H1 (cell line): Measurements from ENCODE around the gene EIF2S3B. TPM values are rescaled to one million over a fixed set of nuclear protein-coding genes. Genes with fewer than 3 reads are reported as not detected.

Experiments used
- JUN ChIP-seq: IDR thresholded peaks from 2 replicates; pipeline ENCODE4 v1.6.1; 2011; ENCODE audit warnings: low read depth, mild to moderate bottlenecking, improper control_type of control experiment, low read length
- KDM4A ChIP-seq: IDR thresholded peaks from one replicate; pipeline ENCODE4 v1.7.1; 2012; ENCODE audit warnings: low read depth, mild to moderate bottlenecking, moderate library complexity, low read length, inconsistent platforms; ENCODE audit not compliant: severe bottlenecking
- PHF8 ChIP-seq: fragments of 200-600 bp; sonication (generic); conservative IDR thresholded peaks from 2 replicates; pipeline ENCODE4 v1.7.1; 2012; ENCODE audit warnings: low read depth, mild to moderate bottlenecking, inconsistent platforms, low read length, moderate library complexity
- polyA plus RNA-seq, 7 experiments: library from polyadenylated mRNA; depleted of rRNA in 3 of 7; stranded (reverse) in 5 of 7; unstranded in 2 of 7; fragments of >200 nt in 5 of 7; fragments of 200-250 nt in 2 of 7; gene quantifications; 1 replicate in 5 of 7; 2 replicates in 1 of 7; 4 replicates in 1 of 7; pipeline versions ENCODE4 v1.2.1 to v1.2.3, GENCODE V29; 2011 to 2013; ENCODE audit warnings: missing spikeins in 2 of 7, mixed read lengths in 2 of 7
- total RNA-seq: library from RNA; stranded (reverse); fragmentation: NEBNext Ultra II Directional; extraction: Animal tissue kit (Norgen Biotek cat#: 25700); gene quantifications from 2 replicates; pipeline ENCODE4 v1.2.1, GENCODE V29; 2021

Gene EIF2S3B
- total and polyA plus RNA-seq, 2 of the 8 experiments (the other 6 are each of a cell fraction or from before 2014, with no cell fraction given): 3.1 to 6.7 TPM

DNA sequence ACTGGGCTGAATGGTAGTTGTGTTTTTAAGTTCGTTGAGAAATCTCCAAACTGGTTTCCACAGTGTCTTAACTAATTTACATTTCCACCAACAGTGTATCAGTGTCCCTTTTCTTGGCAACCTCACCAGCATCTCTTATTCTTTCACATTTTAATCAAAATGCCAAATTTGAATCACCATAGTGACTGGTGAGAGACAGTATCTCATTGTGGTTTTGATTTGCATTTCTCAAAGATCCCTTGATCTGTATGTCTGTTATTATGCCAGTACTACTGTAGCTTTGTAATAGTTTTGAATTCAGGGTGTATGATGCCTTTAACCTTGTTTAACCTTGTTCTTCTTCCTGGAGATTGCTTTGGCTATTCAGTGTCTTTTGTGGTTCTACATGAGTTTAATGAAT, 2.2 kb upstream of the EIF2S3B start (continued):
- TF ChIP-seq JUN (no peak), PHF8 (no peak), KDM4A (no peak)
